ENCODE results near the gene SMIM13. TPM values are rescaled to one million over a fixed set of nuclear protein-coding genes. Genes with fewer than 3 reads are reported as not detected.

The SMIM13 gene
- total RNA-seq, 2 experiments from 2014 or later = 3.0 to 4.6 TPM

GRCh38 chr6:11143394-11144371 is 50.0 kb downstream of the SMIM13 start:
- Histone ChIP-seq H3K4me1 (ENCODE audit: insufficient read depth, low read length) (peaks cover 5% of the 10 kb centered on the region), H3K27me3 (ENCODE audit: control insufficient read depth in 1 of 2, insufficient read depth in 2 of 2, low read length in 2 of 2) (no peaks in the 10 kb centered on the region), H3K4me3 (ENCODE audit: low read length) (no peak overlapping the region), H3K9me3 (ENCODE audit: control insufficient read depth in 1 of 2, insufficient read depth in 1 of 2, low read length in 2 of 2) (no peaks in the 10 kb centered on the region), H3K36me3 (ENCODE audit: insufficient read depth, low read length) (no peaks in the 10 kb centered on the region), H3K27ac (ENCODE audit: low read depth in 1 of 2, low read length in 2 of 2) (no peak overlapping the region)
- Mint-ChIP-seq H3K27ac (no peak overlapping the region), H3K4me3 (no peak overlapping the region), H3K4me1 (ENCODE audit: low read depth) (no peaks in the 10 kb centered on the region), H3K9me3 (no peaks in the 10 kb centered on the region), H3K27me3 (no peaks in the 10 kb centered on the region), H3K36me3 (ENCODE audit: low read depth) (no peaks in the 10 kb centered on the region)
- DNase-seq = peak in 3 of 14 experiments; percentile 11 to 79 (median 72)
- ChIA-PET CTCF (interaction anchor here (0.6 to 2.3 kb wide), 11 partner anchors 8 to 432 kb away, joined by 3 to 28 read pairs (median 4); no protein-coding TSS in a partner anchor), POLR2A (no interaction called here)
- intact Hi-C loops (cut with DNase I, micrococcal nuclease) = loop anchor here (1.0 to 2.0 kb wide), 5 partner anchors 29 to 431 kb away; no protein-coding TSS in a partner anchor
- ATAC-seq (ENCODE audit: poor library complexity) = no peak
- TF ChIP-seq CTCF (IDR thresholded peaks at IDR 0.05) = no peak

GRCh38 chr6:11144393-11144851 is 50.8 kb downstream of the SMIM13 start:
- Mint-ChIP-seq H3K27ac (no peak overlapping the region), H3K4me1 (ENCODE audit: low read depth) (no peaks in the 10 kb centered on the region)
- peak; percentile 98 for TF ChIP-seq CTCF (IDR thresholded peaks at IDR 0.05)

GRCh38 chr6:11146117-11146826 is 52.6 kb downstream of the SMIM13 start:
- no peak for ATAC-seq (ENCODE audit: poor library complexity)
- Mint-ChIP-seq H3K27ac (no peak overlapping the region), H3K27me3 (no peaks in the 10 kb centered on the region), H3K36me3 (ENCODE audit: low read depth) (no peaks in the 10 kb centered on the region), H3K9me3 (no peaks in the 10 kb centered on the region), H3K4me1 (ENCODE audit: low read depth) (no peaks in the 10 kb centered on the region), H3K4me3 (no peak overlapping the region)
- H3K9me3 ChIP-seq (ENCODE audit: control insufficient read depth in 1 of 2, insufficient read depth in 1 of 2, low read length in 2 of 2) = no peaks in the 10 kb centered on the region
- ChIA-PET CTCF (no interaction called here), POLR2A (no interaction called here)
- peaks cover 0 to under 1% of the 10 kb centered on the region in 2 experiments for H3K27me3 ChIP-seq (ENCODE audit: control insufficient read depth in 1 of 2, insufficient read depth in 2 of 2, low read length in 2 of 2)
- no peak overlapping the region for H3K27ac ChIP-seq (ENCODE audit: low read depth in 1 of 2, low read length in 2 of 2)
- H3K4me3 ChIP-seq (ENCODE audit: low read length) = no peak overlapping the region
- H3K4me1 ChIP-seq (ENCODE audit: insufficient read depth, low read length) = peaks cover 5% of the 10 kb centered on the region
- intact Hi-C loops (cut with DNase I, micrococcal nuclease) = no loop called here
- TF ChIP-seq CTCF (IDR thresholded peaks at IDR 0.05) = no peak
- DNase-seq = no peak
- no peaks in the 10 kb centered on the region for H3K36me3 ChIP-seq (ENCODE audit: insufficient read depth, low read length)

More at GRCh38 chr6:11144393-11144851, 50.8 kb downstream of the SMIM13 start:
- peak; percentile 51 to 84 (median 64) for DNase-seq
- Mint-ChIP-seq H3K27me3 (no peaks in the 10 kb centered on the region), H3K9me3 (no peaks in the 10 kb centered on the region), H3K36me3 (ENCODE audit: low read depth) (no peaks in the 10 kb centered on the region), H3K4me3 (no peak overlapping the region)
- Histone ChIP-seq H3K9me3 (ENCODE audit: control insufficient read depth in 1 of 2, insufficient read depth in 1 of 2, low read length in 2 of 2) (no peaks in the 10 kb centered on the region), H3K27ac (ENCODE audit: low read depth in 1 of 2, low read length in 2 of 2) (no peak overlapping the region), H3K4me1 (ENCODE audit: insufficient read depth, low read length) (peaks cover 5% of the 10 kb centered on the region), H3K4me3 (ENCODE audit: low read length) (no peak overlapping the region), H3K36me3 (ENCODE audit: insufficient read depth, low read length) (no peaks in the 10 kb centered on the region), H3K27me3 (ENCODE audit: control insufficient read depth in 1 of 2, insufficient read depth in 2 of 2, low read length in 2 of 2) (no peaks in the 10 kb centered on the region)
- ATAC-seq (ENCODE audit: poor library complexity) = peak; percentile 73
- ChIA-PET CTCF (interaction anchor here (0.6 to 2.3 kb wide), 11 partner anchors 9 to 431 kb away, joined by 3 to 28 read pairs (median 4); no protein-coding TSS in a partner anchor), POLR2A (no interaction called here)
- intact Hi-C loops (cut with DNase I, micrococcal nuclease) = loop anchor here (1.0 to 2.0 kb wide), 5 partner anchors 28 to 430 kb away; no protein-coding TSS in a partner anchor
